LoVo (cell line): Measurements from ENCODE around the gene BMF.
A peak's percentile ranks its signal among the peaks of the same experiment; 100 is the strongest.
"Not testable (repeated sequence)": the region's sequence is repeated elsewhere in the genome, so short reads cannot be mapped to it uniquely, and the experiment has no call there.

Experiments
- DNase-seq: peaks from one replicate; pipeline ENCODE4 v3.0.0-alpha.2; 2016; ENCODE audit warnings: low spot score

The BMF gene

DNA sequence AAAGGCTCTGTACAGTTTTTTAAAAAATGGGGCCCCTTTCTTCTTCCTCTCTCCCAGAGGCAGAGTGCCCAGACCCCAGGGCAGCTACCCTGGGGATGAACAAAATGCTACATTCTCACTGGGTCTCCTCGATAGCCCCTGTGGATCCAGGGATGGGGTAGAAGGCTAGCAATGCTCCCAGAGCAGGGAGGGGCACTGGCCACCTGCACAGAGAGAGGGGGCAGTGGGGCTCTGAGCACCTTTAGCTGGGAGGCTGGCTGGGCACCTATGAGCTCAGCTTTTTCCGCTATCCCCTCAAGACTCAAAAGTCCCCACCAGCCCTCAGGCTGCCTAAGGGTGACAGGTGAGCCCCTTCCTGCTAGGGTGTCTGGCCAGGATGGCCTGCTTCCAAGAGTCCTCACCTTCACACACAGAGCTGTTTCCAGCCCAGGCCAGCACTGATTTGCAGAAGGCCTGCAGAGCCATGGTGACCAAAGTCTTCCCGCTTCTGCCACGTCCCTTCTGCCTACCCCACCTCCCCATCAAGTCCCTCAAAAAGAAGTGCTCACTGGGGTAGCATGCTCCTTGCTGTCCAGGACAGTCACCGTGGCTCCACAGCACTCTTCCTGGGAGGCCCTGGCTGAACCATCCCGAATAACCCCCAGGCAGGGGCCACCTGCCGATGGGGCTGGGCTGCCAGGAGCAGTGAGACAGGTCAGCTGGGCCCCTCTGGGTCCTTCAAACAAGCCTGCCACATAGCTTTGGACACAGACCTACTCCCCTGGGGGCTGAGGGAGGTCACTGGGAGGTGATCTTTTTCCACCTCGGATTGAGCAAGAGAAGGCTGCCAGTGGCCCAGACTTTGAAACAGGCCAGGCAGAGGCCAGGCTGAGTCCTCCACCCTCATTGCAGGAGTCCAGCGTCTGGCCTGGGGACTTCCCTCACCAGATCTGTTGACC, 20.4 kb downstream of the BMF start:
- DNase-seq: no peak

DNA sequence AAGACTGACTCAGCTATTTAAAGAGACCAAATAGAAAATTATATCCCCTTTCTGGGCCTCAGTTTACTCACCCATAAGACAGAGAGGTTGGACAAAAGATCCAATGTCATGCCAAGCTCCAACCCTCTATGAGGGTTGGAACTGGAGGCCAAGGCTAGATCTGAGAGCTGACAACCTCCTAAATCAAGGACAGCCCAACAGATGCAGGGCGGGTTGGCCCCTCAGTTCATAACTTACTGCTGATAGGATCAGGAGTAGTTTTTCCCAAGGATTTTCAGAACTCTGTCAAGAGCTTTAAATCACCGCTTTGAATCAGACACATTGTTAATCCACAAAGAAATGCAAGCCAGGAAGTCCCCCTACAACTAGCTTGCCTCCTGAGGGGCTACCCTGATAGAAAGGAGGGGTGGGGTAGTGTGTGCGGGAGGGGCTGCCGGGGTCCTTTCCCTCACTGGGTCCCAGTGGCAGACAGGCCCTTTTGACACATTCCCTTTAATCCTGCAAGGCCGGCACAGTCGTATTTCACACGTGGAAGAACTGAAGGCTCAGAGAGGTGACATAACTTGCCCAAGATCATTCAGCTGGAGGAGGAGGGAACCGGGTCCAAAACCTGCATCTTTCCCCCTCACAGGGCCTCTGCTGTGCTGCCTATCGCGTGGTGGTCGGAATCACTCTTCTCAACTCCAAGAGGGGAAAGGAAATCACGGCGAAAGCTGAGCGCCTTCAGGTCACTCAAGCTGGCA, 21.4 kb downstream of the BMF start:
- DNase-seq: no peak

DNA sequence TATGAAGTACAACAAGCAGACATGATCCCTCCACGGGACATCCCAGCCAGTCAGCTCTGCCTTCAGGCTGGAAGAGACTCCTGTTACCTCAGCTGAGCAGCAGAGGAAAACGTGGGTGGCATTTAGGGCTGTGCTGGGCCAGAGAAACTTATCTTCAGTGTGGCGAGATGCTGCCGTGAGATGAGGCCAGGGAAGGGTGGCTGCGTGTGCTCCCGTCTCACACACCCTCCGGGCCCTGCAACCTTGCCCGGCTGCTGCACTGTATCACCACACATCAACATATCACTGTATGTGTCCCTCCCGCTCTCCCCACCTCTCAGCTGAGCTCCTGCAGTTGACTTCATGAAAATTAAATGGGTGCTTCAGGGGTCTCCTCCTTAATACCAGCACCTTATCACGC, 23.4 kb downstream of the BMF start:
- DNase-seq: no peak

DNA sequence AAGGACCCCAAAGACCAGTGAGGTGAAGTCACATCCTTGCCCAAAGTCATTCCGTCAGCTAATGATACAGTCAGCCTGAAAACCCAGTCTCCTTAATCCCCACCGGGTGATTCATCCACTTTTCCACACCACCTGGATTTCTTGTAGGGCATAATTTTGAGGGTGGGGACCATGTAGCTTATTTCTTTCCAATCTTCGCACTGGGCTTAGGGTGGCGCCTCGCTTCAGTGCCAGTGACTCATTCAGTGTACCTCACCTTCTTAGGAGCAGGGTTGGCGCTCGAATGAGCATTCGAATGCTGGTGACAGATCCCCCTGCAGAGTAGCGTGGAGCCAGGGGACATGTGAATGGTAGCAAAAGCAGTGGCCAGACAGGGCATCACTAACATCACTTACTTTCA, 24.0 kb downstream of the BMF start:
- DNase-seq: peak; percentile 57

DNA sequence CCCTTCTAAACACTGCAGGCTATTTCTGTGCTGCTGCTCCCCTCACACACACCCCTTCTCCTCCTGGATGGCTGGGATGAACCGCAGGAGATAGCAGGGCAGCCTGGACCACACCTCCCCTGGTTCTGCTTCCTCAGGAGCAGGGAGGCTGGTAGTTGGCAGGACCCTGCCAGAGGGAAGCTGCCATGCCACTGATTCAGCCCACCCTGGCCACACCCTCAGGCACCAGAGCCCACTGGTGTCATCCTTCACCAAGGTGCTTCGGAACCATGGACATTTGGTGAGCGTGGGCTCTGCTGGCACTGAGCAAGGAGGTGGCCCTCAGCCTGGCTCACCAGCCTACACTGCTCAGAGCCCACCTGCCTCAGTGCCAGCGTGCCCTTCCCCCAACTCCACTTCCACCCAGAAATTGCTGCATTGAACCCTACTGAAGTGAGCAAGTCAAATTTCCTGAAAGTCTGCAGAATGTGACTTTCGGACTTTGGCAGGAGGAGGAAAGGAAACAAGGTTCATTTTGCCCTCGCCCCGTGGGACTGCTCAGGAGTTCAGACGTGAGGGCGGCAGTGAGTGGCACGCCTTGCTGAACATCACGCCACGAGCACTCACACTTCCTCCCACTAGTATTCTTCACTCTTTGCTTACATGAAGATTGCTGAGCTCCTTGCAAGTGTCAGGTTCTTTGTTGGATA, 26.3 kb downstream of the BMF start:
- DNase-seq: no peak

DNA sequence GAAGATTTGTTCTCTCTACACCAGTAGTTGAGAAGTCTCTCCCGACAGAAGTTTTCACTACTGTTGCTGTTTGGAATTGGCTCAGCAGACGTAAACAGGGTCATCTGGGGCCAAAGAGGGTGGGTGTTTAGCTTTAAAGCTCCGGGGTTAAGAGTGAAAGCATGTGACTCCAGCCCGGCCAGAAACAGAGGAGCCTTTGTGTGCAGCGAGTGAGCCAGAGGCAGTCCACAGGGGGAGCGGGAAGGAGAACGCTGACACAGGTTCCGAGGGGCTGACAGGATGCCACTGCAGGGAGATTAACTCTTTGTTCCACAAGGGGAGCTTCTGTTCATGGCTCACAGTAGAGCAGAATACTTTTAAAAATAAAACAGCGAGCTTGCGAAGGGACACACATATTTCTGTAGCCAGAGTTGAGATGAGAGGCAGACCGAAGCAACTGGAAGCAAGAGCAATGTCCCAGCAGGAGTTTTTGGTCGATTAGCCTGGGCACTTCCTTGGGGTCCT, 26.9 kb downstream of the BMF start:
- DNase-seq: peak; percentile 78

DNA sequence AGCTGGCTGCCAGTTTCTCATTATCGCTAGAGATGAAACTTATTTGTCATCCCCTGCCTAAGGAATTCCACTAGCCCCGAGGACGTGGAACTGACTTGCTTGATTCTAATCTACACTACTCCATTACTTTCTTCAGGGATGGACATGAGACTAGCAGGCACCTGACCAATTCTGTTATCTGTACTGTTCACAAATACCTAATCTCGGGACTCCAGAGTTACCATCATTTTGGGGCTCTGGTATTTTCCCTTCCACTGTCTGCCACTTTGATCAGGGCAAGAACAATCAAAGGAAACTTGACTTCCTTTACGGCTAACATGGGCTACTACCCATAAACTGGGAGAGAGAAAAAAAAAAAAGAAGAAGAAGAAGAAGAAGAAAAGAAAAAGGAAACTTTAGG, 27.8 kb downstream of the BMF start:
- no peak for DNase-seq

DNA sequence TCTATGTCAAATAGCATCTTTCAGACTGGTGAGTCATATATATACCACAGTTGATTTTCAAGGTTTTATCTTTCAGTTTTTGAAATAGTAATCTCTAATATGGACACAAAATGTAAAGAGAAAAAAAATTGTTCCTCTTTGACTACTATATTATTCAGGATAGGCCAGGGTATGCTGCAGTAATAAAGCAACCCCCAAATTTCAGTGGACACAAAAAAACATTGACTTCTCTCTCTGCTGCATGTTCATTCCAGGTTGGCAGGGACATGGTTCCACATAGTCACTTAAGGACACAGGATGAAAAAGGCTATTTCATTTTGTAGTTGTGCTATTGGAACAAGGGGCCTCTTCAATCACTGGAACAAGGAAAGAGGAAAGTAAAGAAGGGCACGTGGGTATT, 28.6 kb downstream of the BMF start:
- no peak for DNase-seq

DNA sequence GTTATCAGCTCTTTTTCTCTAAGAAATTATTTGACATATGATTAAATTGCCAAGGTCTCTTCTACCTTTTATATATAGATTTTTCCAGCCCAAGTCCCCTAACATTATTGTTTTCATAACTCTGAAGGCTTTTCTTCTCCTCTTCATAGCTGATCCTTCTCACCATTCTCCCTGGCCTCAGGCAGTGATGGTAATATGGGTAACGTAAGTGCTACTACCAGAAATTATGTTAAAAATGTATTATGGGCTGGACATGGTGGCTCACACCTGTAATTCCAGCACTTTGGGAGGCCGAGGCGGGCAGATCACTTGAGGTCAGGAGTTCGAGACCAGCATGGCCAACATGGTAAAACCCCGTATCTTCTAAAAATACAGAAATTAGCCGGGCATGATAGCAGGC, 29.2 kb downstream of the BMF start:
- no peak for DNase-seq

DNA sequence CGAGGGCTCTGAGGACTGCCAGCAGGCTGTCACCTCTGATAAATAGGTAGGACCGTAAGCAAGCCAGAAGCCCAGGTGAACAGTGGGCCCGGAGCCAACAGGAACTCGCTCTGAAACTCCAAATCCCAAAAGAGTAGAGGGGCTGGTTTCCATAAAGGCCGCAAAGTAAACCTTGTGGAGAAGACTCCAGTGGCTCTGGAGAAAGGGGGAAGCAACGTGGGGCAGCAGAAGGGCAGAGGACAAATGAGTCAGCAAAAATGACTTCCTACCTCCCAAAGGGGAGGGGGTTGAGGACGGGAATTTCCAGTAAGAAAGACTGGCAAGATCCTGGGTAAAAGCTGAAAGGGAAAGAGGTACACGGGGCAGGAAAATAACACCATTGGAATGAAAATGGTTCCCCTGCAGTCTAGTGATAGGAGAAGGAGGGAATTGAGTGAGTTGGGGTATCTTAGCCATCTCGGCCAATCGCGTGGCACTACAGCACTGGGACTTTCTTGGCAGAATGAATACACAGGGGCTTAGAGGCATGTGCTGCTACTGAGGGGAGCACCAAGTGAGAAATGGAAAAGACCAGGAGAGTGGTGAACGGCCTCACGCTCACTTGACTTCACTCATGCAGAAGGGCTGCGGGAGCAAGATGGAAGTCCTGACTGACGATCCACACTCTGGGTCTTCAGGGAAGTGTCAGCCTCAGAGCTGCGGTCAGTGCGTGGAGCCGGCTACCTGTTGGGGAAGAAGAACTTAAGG, 33.2 kb downstream of the BMF start:
- no peak for DNase-seq

DNA sequence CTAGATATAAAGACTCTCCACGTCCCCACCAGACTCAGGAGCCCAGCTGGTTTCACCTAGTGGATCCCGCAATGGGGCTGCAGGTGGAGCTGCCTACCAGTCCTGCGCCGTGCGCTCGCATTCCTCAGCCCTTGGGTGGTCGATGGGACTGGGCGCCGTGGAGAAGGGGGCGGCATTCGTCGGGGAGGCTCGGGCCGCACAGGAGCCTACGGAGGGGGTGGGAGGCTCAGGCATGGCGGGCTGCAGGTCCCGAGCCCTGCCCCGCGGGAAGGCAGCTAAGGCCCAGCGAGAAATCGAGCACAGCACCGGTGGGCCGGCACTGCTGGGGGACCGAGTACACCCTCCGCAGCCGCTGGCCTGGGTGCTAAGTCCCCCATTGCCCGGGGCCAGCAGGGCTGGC, 34.0 kb downstream of the BMF start:
- not testable (repeated sequence) for DNase-seq

DNA sequence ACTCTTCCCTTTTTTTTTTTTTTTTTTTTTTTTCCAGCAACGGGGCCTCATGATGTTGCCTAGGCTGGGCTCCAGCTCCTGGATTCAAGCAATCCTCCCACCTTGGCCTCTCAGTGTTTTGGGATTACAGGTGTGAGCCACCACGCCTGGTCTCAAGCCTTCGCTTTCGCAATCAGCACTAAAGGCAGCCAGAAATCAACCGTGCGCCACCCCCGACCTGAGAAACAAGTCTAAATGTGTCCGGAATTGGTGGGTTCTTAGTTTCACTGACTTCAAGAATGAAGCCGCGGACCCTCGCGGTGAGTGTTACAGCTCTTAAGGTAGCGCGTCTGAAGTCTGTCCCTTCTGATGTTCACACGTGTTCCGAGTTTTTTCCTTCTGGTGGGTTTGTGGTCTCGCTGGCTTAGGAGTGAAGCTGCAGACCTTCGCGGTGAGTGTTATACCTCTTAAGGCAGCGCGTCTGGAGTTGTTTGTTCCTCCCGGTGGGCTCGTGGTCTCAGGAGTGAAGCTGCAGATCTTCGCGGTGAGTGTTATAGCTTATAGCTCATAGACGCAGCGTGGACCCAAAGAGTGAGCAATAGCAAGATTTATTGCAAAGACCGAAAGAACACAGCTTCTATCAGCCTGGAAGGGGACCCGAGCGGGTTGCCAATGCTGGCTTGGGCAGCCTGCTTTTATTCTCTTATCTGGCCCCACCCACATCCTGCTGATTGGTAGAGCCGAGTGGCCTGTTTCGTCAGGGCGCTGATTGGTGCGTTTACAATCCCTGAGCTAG, 34.8 kb downstream of the BMF start:
- not testable (repeated sequence) for DNase-seq

DNA sequence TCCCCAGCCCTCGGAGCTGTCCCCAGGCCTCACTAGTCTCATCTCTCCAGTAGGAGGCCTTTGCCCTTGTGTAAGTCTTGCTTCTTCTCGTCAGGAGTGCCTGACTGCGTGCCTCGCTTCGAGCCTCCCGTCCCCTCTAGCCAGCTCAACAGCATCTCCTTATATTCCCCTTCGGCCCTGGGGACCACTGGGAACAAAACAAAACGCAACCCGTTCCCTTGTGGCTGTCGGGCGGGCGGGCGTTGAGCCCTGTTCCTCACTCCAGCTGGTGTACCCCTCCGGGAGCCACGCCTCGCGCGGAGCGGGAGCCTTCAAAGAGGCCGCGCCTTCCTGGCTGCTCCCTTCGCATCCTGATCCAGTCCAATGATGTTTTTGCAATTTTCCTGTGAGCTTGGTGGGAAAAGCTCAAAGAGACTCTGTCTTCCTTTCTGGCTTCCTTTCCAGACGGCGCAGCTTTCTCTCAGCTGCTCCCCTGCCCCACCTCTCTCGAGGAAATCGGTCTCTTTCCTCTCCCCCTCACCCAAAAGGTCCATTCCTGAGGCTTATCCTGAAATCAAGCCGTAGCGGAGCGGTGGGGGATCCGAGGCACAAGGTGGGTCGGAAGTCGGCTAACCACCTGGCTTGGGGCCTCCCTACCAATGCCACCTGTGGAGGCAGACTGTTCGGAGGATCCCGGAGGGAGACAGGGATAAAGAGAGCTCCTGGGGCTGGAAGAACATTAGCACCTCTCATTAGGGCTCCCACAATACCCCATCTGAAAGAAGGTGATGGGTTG, 36.3 kb downstream of the BMF start:
- DNase-seq: no peak

DNA sequence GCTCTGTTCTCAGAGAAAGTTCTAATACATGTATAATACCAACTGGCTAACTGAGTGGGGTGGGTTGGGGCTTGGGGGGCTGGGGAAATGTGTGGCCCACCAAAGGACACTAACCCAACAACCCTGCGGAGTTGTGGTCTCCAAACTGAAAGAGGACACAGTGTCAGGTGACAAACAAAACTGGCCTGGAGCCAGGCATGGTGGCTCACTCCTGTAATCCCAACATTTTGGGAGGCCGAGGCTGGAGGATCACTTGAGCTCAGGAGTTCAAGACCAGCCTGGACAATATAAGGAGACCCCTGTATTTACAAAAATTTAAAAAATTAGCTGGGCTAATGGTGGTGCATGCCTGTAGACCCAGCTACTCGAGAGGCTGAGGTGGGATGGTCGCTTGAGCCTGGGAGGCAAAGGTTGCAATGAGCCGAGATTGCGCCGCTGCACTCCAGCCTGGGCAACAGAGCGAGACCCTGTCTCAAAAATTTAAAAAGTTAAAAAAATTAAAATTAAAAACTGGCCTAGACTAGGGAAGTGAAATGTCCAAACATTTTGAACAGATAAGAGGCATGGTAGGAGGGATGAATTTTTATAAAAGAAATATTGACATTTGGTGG, 38.0 kb downstream of the BMF start:
- DNase-seq: no peak

DNA sequence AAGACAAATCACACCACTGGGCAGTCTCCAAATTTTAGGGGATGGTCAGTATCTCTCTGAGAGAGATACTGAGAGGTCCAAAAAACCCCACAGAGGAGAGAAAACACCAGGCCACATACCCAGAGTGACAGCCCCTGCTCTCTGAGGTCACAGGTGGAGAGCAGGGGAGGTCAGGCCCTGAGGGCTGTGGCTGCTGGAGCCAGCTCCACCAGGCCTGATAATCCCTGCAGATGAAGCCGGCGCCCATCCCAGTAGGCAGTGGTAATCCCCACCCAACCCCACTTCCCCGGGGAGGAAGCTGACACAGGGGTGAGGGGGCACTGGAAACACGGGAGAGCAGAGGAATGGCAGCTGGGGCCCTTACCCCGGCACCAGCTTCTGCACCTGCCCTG, 38.5 kb downstream of the BMF start:
- DNase-seq: no peak

DNA sequence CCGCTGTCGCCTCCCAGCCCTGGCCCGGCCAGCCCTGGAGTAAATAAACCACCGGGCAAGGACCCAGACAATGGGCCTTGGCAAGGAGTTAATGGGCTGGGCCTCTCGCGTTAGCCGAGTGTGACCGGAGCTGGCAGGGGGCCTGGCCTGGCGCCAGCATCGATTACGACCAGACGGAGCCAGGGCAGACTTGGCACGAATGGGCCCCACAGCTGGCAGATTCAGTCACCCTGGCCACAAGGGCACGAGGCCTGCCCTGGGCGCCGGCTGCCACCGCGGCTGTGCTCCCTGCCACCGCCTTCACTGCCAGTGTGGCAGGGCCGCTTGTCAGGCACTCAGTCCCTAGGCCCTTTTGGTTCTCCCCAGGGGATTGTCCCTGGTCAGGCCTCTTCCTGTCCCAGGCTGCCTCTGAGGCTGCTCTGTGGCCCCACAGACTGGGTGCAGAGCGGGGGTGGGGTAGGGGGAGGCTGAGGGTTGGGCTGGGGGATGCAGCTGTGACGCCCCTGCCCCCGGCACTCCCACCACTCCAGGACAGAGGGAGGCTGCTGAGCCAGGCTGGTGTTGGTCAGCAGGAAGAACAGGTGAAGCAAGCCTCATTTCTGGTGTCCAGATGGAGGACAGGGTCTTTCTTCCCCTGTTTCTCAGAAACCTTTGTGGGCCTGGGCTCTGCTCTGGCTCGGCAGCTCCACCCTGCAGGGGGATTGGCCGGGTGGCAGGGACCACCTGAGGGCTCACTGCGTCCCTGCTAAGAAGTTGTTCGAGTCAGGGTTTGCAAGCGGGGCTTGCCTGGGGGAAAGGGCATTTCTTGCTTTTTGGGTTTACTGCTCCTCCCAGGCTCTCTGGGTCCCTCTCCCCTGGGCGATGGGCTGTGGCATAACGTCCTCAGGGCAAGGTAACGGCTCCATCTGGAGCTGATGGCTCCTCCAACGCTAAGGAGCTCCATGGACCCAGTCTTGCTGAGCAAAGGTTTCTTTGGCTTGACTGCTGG, 39.2 kb downstream of the BMF start:
- DNase-seq: peak; percentile 96

DNA sequence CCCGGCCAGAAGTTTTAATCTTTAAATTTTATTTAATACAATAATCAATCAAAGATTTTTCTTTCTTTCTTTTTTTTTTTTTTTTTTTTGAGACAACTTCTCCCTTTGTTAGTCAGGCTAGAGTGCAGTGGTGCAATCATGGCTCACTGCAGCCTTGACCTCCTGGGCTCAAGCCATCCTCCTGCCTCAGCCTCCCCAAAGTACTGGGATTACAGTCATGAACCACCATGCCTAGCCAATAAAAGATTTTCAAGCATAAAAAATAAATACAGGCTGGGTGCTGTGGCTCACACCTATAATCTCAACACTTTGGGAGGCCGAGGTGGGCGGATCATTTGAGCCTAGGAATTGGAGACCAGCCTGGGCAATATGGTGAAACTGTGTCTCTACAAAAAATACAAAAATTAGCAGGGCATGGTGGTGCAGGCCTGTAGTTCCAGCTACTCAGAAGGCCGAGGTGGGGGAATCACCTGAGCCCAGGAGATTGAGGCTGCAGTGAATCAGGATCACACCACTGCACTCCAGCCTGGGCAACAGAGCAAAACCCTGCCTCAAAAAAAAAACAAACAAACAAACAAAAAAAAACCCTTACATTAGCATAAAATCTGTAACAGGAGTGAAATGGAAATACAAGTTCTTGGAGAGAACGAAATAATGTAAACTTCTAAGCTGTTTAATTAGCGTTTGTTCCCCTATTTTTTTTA, 40.6 kb downstream of the BMF start:
- no peak for DNase-seq

DNA sequence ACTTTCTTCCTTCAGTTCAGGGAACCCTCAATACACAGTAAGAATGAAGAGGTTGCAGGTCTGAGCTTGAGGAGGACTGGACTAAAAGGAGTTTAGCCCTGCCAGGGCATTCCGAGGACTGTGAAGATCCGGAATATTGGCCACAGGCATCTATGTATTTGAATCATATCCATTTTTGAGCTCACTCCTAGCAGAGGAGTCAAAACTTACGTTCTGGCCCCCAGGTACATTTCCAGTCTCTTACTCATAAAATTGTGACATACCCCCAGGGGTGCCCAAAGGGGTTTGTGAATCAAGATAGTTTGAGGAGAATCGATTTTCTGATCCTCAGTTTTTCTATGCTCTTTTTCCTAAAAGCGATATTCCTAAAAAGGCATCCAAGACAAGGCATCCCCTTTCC, 42.1 kb downstream of the BMF start:
- no peak for DNase-seq
